PC-3 (cell line): ENCODE results near the gene ACBD7. TPM values are rescaled to one million over a fixed set of nuclear protein-coding genes. Genes with fewer than 3 reads are reported as not detected.

Experiments used
- ATAC-seq: fragments of 200-7000 bp; cut with Tn5 transposase; 2 replicates; pipeline ENCODE4 v1.9.1; 2020; ENCODE audit warnings: mild to moderate bottlenecking, moderate library complexity
- BruUV-seq: library from RNA; stranded (reverse); fragments of 400-500 nt; replicated peaks from 2 replicates; lab custom pipeline; 2021; lab: Mats Ljungman, UMichigan
- CTCF ChIA-PET: fragments of 300-600 bp; sonication (Branson Sonifier 250); formaldehyde crosslinking; loops from one replicate; lab custom pipeline; 2022; ENCODE audit warnings: antibody characterized with exemption; lab: Charles Lee
- POLR2A ChIA-PET: fragments of 300-600 bp; sonication (Branson Sonifier 250); formaldehyde crosslinking; loops from one replicate; lab custom pipeline; 2022; ENCODE audit warnings: antibody characterized with exemption; ENCODE audit not compliant: unreplicated experiment; lab: Charles Lee
- DNase-seq: peaks from one replicate; pipeline ENCODE4 v3.0.0-alpha.2; 2015
- H2AFZ ChIP-seq: fragments of 300-600 bp; sonication (generic); 2 replicates; pipeline ENCODE4 v1.6.0; 2016; ENCODE audit warnings: antibody characterized with exemption, low read length
- H3F3A ChIP-seq: fragments of 300-600 bp; sonication (generic); one replicate; pipeline ENCODE4 v1.6.0; 2017; ENCODE audit warnings: antibody characterized with exemption, low read length, control low read depth, mild to moderate bottlenecking; ENCODE audit not compliant: unreplicated experiment
- H3K27ac ChIP-seq: fragments of 300-600 bp; sonication (generic); 2 replicates; pipeline ENCODE4 v1.5.1; 2016; ENCODE audit warnings: mild to moderate bottlenecking, low read length
- H3K27me3 ChIP-seq: fragments of 300-600 bp; sonication (generic); 2 replicates; pipeline ENCODE4 v1.6.1; 2016; ENCODE audit warnings: low read length, mixed read lengths
- H3K36me3 ChIP-seq: fragments of 300-600 bp; sonication (generic); 2 replicates; pipeline ENCODE4 v1.6.1; 2016; ENCODE audit warnings: low read depth, mixed run types, low read length, mixed read lengths
- H3K4me1 ChIP-seq: fragments of 300-600 bp; sonication (generic); 2 replicates; pipeline ENCODE4 v1.5.1; 2016; ENCODE audit warnings: low read length; ENCODE audit not compliant: insufficient read depth
- H3K4me2 ChIP-seq: fragments of 300-600 bp; sonication (generic); 2 replicates; pipeline ENCODE4 v1.6.0; 2016; ENCODE audit warnings: low read length
- H3K4me3 ChIP-seq: fragments of 300-600 bp; sonication (generic); 2 replicates; pipeline ENCODE4 v1.5.1; 2016; ENCODE audit warnings: mild to moderate bottlenecking, low read length, mixed read lengths
- H3K79me2 ChIP-seq: fragments of 300-600 bp; sonication (generic); 2 replicates; pipeline ENCODE4 v1.6.1; 2017; ENCODE audit warnings: low read length, mixed read lengths
- H3K9ac ChIP-seq: fragments of 300-600 bp; sonication (generic); 2 replicates; pipeline ENCODE4 v1.6.0; 2016; ENCODE audit warnings: mild to moderate bottlenecking, low read length
- H3K9me2 ChIP-seq: fragments of 300-600 bp; sonication (generic); replicated peaks from 2 replicates; pipeline ENCODE4 v1.6.1; 2016; ENCODE audit warnings: mixed run types, low read length, mixed read lengths
- H3K9me3 ChIP-seq: fragments of 300-600 bp; sonication (generic); 2 replicates; pipeline ENCODE4 v1.6.1; 2016; ENCODE audit warnings: low read length, mixed read lengths
- H4K20me1 ChIP-seq: fragments of 300-600 bp; sonication (generic); 2 replicates; pipeline ENCODE4 v1.6.1; 2016; ENCODE audit warnings: low read length, mixed read lengths
- EZH2 ChIP-seq: fragments of 300-600 bp; sonication (generic); IDR thresholded peaks from one replicate; pipeline ENCODE4 v1.6.1; 2017; ENCODE audit warnings: antibody characterized with exemption, mild to moderate bottlenecking, low read length; ENCODE audit not compliant: unreplicated experiment
- EZH2phosphoT487 ChIP-seq: fragments of 300-600 bp; sonication (generic); IDR thresholded peaks from 2 replicates; pipeline ENCODE4 v1.6.1; 2018; ENCODE audit warnings: mild to moderate bottlenecking, antibody characterized with exemption, low read length, borderline replicate concordance
- intact Hi-C: fragments of 100-400 bp; cut with micrococcal nuclease; formaldehyde crosslinking; loops from 2 replicates; pipeline ENCODE4 v1.9.0; 2023
- total RNA-seq: library from RNA; depleted of rRNA; stranded (reverse); fragments of >200 nt; gene quantifications from 2 replicates; pipeline ENCODE4 v1.2.3, GENCODE V29; 2014
- TF ChIP-seq, protein P1 (sequence below): fragments of 300-600 bp; sonication (generic); conservative IDR thresholded peaks from 2 replicates; pipeline ENCODE4 v1.5.1; 2017; ENCODE audit warnings: antibody characterized with exemption, low read depth, mild to moderate bottlenecking, low read length

The ACBD7 gene
- total RNA-seq, 1 experiment from 2014 or later, result 5.4 TPM

DNA sequence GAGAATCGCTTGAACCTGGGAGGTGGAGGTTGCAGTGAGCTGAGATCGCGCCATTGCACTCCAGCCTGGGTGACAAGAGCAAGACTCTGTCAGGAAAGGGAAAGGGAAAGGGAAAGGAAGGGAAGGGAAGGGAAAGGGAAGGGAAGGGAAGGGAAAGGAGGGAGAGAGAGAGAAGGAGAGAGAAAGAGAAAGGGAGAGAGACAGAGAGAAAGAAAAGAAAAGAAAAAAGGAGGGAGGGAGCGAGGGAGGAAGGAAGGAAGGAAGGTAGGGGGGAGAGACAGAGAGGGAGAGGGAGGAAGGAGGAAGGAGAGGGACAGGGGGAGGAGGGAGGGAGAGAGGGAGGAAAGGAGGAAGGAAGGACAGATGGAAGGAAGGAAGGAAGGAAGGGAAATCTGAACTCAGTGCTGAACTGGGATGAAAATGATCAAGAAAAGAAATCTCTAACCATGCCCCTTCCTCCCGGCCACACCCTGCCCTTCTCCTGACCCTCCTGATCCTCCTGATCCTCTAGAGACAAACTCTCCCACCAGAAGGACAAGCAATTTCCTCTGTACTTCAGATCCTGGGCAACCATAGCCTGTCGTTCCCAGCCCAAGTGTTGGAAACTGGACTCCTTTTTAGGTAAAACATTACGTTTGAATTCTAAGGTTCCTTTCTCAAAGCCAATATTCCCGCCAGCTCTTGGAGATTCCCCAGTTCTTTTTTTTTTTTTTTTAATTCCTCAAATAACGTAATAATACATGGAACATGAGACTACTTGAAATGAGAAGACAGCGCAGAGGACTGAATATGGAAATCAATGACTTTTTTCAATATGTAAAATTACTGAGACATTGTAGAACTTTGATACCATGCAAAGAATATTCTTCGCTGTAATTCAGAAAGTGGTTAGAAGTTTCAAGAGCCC lies 47.8 kb upstream of the ACBD7 start:
- Histone ChIP-seq H3K36me3 (no peaks in the 10 kb centered on the region), H3K4me3 (no peak overlapping the region), H3K4me2 (no peak overlapping the region), H3K27ac (no peak overlapping the region), H3K9me3 (no peaks in the 10 kb centered on the region), H3K4me1 (no peaks in the 10 kb centered on the region), H2AFZ (no peak overlapping the region), H3K27me3 (no peaks in the 10 kb centered on the region), H3K9me2 (no peaks in the 10 kb centered on the region), H4K20me1 (no peaks in the 10 kb centered on the region), H3F3A (no peaks in the 10 kb centered on the region), H3K79me2 (no peaks in the 10 kb centered on the region), H3K9ac (no peak overlapping the region)
- CTCF ChIA-PET, result no interaction called here
- no peak for TF ChIP-seq EZH2
- TF ChIP-seq, protein P1, sequence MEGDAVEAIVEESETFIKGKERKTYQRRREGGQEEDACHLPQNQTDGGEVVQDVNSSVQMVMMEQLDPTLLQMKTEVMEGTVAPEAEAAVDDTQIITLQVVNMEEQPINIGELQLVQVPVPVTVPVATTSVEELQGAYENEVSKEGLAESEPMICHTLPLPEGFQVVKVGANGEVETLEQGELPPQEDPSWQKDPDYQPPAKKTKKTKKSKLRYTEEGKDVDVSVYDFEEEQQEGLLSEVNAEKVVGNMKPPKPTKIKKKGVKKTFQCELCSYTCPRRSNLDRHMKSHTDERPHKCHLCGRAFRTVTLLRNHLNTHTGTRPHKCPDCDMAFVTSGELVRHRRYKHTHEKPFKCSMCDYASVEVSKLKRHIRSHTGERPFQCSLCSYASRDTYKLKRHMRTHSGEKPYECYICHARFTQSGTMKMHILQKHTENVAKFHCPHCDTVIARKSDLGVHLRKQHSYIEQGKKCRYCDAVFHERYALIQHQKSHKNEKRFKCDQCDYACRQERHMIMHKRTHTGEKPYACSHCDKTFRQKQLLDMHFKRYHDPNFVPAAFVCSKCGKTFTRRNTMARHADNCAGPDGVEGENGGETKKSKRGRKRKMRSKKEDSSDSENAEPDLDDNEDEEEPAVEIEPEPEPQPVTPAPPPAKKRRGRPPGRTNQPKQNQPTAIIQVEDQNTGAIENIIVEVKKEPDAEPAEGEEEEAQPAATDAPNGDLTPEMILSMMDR, result no peak
- no peak for TF ChIP-seq EZH2phosphoT487
- no peak for DNase-seq
- intact Hi-C loops, result no loop called here
- no peak for ATAC-seq
- no TSS peak for BruUV-seq
- POLR2A ChIA-PET, result no interaction called here

DNA sequence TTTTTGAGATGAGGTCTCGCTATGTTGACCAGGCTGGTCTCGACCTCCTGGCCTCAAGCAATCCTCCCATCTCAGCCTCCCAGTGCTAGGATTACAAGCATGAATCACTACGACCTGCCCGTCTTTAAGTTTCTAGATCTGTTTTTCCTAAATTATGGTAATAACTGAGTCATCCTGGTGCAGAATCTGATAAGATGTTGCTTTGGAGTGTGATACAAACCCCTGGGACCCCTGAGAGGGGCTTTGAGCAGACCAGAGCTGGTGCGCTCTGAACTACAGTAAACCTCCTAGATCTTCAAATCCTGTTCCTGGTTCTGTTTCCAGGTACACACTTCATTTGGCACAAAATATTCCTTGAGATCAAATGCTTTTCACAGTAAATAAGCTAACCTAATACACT lies 42.8 kb upstream of the ACBD7 start:
- no TSS peak for BruUV-seq
- DNase-seq, result no peak
- Histone ChIP-seq H3K9me2 (no peaks in the 10 kb centered on the region), H3K9me3 (no peaks in the 10 kb centered on the region), H3K79me2 (no peaks in the 10 kb centered on the region), H3K4me1 (no peaks in the 10 kb centered on the region), H3K36me3 (no peaks in the 10 kb centered on the region; the same call in 1 of the 2 replicates), H3F3A (no peaks in the 10 kb centered on the region), H3K4me3 (no peak overlapping the region), H3K27me3 (no peaks in the 10 kb centered on the region), H3K9ac (no peak overlapping the region), H4K20me1 (no peaks in the 10 kb centered on the region), H3K4me2 (no peak overlapping the region), H3K27ac (no peak overlapping the region), H2AFZ (no peak overlapping the region)
- POLR2A ChIA-PET, result no interaction called here
- TF ChIP-seq EZH2phosphoT487 (no peak), EZH2 (no peak)
- TF ChIP-seq, protein P1, result no peak
- intact Hi-C loops, result no loop called here
- CTCF ChIA-PET, result no interaction called here
- no peak for ATAC-seq

DNA sequence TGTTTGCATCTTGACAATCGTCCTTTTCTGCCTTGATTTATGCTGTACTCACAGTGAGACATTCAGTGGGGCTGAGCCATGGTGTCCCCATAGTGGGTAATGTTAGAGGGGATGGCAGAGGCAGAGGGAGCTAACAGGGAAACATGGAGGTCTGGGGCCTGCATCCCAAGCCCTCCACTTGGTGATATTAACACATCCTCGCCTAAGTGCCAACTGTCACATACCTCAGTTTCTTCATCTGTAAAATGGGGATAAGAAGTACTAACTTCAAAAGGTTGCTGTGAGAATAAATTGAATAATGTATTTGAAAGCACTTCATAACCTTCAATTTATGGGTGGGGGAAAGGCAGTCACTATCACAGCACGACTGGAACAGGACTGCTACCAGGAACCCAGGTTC lies 36.3 kb upstream of the ACBD7 start:
- Histone ChIP-seq H3K4me1 (peaks cover 43% of the 10 kb centered on the region), H3K79me2 (no peaks in the 10 kb centered on the region), H3K9ac (no peak overlapping the region), H3K9me3 (no peaks in the 10 kb centered on the region), H4K20me1 (no peaks in the 10 kb centered on the region), H3K36me3 (no peaks in the 10 kb centered on the region; the same call in 1 of the 2 replicates), H3K4me3 (no peak overlapping the region), H3K9me2 (no peaks in the 10 kb centered on the region), H2AFZ (no peak overlapping the region), H3F3A (no peaks in the 10 kb centered on the region), H3K4me2 (no peak overlapping the region), H3K27me3 (no peaks in the 10 kb centered on the region), H3K27ac (peak overlapping the region; percentile 98)
- TF ChIP-seq EZH2, result no peak
- TF ChIP-seq, protein P1, result no peak
- TF ChIP-seq EZH2phosphoT487, result no peak
- ATAC-seq, result no peak
- intact Hi-C loops, result loop anchor here (5.0 kb wide), 3 partner anchors 42 to 247 kb away; partner anchors contain the start of genes FAM171A1 and NMT2
- ChIA-PET CTCF (no interaction called here), POLR2A (no interaction called here)
- no TSS peak for BruUV-seq
- DNase-seq, result no peak
